GM21367 (cell line): Measurements from ENCODE around the gene FCRL6.

ENCODE experiments used
- ATAC-seq: cut with Tn5 transposase; IDR thresholded peaks from one replicate; pipeline ENCODE4 v1.9.1; 2021; ENCODE audit not compliant: unreplicated experiment

Gene FCRL6

DNA sequence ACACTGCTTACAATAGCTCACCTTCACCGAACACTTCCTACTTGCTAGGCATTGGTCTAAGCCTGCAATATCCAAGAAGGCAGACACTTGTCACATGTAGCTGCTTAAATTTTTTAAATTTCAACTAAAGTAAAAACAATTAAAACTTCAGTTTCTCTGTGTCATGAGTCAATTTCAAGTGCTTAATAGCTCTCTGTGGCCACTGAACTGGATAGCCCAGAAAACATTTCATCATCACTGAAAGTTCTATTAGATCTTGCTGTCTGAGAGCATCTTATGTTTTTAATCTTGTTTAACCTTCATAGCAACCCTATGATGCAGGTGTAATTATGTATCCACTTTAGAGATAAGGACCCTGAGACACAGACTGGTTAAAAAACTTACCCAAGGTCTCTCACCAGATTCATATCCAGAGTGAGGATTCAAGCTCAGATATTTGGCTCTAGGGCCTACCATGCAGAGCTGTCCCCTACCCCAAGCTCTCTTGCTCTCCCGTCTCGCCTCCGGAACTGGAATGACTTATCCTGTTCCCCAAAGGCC, 2.6 kb upstream of the FCRL6 start:
- no peak for ATAC-seq

DNA sequence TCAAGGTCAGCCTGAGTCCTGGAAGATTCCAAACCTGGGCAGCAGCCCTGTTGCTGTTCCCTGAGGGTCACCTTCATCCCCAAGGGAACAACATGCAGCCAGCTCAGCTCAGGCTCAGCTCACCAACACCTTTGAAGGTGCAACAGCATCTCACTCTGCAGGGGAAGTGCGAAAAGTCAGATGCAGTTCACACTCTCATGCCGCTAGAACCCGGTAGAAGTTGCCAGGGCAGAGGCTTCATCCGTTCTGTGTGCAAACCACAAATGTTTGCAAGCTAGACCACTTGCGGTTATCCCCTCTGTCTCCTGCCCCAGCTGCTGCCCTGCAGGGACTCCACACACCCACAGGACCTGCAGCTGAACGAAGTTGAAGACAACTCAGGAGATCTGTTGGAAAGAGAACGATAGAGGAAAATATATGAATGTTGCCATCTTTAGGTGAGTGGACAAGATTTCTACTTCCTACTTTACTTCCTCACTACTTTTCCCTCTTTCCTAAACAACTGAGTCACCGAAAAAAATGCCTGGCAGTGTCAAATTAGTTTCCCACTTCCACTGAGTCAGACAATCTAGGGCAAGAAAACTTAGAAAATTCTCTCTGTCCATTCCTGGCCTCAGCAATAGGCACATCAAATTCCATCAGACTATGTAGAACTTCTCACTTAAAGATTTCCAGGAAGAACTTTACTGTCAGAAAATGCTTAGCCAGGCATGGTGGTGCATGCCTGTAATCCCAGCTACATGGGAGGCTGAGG, 1.8 kb upstream of the FCRL6 start:
- peak; percentile 59 for ATAC-seq

DNA sequence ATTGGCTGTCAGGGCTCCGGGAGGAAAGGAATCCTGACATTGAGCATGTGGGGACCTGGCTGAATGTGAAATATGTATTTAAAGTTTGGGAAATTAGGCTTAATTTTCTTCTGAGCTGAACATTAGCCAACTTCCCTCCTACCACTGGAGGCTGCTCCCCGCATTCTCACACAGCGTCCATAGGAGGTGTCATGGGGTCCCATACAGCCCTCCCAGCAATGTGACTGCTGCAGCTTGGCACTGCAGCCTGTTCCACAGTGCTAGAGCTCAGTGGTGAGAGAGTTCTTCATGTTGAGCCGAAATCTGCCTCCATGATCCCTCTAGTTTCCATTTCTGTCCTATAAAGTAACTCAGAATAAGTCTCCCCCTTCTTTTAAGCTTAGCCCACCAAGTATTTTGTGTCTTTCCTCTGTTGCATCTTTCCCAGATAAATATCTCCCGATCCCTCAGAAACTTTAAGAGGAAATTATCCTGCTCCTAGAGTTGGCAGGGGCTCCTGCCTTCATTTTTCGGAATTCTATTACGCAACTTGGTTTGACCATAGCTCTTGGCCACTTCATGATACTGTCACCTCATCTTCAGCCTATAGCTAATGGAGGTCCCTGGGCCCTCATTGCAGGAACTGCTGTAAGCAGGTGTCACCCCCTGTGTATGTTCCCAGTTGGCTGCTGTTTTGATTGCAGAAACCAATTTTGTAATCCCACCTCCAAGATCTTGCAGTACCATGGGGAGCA, 2.0 kb downstream of the FCRL6 start:
- no peak for ATAC-seq

DNA sequence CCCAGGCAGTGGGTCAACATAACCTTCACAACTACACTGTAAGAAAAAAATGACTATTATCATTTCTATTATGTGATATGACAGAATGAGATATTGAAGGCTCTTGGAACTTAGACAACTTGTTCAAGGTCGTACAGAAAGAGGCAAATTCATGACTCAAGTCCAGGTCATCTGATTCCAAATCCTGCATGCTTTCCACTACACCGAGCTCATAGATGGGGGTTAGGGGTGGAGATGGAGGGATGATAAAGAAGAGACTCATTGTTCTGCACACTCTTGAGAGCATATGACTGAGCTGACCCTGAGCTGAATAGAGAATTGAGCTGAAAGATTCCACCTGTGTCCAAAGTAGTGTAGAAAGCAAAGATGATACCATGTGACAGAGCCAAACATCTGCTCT, 2.8 kb downstream of the FCRL6 start:
- ATAC-seq, result no peak

DNA sequence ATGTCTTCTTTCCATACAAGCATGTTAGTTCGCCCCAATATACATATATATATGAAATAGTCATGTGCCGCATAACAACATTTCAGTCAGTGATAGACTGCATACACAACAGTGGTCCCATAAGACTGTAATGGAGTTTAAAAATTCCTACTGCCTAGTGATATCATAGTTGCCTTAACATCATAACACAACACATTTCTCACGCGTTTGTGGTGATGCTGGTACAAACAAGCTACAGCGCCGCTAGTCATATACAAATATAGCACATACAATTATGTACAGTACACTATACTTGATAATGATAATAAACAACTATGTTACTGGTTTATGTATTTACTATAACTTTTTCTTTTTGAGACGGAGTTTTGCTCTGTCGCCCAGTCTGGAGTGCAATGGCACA, 13.8 kb downstream of the FCRL6 start:
- no peak for ATAC-seq

DNA sequence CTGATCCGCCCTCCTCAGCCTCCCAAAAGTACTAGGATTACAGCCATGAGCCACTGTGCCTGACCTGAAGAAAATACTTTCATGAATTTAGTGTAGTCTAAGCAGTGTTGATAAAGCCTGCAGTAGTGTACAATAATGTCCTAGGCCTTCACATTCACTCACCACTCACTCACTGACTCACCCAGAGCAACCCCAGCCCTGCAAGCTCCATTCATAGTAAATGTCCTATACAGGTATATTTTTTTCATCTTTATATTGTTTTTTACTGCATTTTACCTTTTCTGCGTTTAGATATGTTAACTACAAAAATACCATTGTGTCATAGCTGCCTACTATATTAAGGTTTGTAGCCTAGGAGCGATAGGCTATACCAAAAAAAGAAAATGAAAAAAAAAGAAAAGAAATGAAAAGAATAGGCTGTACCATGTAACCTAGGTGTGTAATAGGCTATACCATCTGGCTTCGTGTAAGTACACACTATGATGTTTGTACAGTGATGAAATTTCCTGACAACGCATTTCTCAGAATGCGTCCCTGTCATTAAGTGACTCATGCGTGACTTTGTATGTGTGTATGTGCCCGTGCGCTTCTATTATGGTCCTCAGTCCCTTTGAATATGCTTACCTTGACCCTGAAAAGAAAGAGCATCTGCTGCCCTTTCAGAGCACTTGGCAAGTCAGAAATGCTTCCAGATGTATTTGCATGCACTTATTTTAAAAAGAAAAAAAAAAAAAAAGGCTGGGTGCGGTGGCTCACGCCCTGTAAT, 15.3 kb downstream of the FCRL6 start:
- ATAC-seq, result no peak

DNA sequence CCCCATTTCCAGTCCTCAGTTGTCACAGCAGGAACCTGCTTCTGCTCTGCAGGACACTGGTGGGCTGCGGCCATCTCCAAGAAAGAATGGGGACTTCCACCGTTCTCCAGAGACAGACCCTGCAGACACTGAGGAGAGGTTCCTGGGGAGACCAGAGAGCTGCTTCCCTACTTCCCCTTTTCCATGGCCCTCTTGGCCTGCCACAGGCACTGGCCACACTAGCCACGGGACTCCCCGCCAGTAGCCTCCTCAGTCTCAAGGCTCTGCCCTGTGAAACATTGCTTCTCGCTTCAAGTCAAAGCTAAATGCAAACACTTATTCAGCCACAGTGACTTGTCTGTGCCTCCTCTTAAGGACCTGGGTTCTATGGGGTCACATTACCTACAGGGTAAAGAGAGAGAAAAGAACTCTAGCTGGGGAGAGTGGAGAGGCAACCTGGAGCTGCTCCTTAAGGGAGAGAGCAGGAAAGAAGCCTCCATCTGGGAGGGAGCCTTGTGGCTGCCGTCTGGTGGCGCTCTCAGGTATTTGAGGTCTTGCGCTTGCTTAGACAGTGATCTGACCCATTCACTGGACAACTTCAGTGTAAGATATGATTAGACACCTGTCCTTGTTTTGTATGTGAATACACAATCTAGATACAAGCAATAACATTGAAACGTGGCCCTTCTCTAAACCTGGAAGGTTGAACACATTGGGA, 19.2 kb downstream of the FCRL6 start:
- no peak for ATAC-seq

DNA sequence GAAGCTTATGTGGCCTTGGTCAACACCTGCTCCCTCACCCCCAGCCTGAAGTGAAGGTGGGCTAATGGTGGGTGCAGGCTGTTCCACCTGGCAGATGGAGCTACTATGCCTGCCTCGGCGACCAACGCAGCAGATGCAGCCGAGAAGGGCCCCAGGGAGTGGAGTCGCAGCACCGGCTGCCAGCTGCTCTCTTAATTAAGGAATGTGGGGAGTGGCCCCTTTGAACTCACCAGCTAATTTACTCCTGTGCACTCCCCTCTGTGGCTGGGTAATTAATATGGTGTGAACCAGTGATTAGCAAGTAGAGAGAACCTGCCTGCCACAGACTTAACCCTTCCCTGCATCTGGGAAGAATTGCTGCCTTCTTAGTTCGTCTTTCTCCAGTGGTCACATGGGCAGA, 21.2 kb downstream of the FCRL6 start:
- no peak for ATAC-seq

DNA sequence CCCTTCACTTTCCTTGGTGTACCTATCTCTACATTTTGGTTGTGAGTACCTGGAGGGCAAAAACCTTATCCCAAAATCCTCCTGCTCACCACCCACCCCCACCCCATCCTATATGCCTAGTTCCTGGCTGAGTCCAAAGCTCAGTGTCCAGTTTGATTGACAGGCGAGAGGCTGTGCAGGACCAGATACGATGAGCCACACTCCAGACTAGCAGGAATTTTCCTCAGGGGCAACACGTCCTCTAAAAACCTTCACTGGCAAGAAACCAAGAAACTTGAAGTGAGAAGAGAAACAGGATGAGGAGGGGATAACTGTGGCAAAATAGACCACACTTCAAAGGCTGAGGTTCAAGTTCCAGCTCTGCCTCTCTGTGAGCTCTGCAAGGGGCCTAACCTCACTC, 23.4 kb downstream of the FCRL6 start:
- no peak for ATAC-seq

DNA sequence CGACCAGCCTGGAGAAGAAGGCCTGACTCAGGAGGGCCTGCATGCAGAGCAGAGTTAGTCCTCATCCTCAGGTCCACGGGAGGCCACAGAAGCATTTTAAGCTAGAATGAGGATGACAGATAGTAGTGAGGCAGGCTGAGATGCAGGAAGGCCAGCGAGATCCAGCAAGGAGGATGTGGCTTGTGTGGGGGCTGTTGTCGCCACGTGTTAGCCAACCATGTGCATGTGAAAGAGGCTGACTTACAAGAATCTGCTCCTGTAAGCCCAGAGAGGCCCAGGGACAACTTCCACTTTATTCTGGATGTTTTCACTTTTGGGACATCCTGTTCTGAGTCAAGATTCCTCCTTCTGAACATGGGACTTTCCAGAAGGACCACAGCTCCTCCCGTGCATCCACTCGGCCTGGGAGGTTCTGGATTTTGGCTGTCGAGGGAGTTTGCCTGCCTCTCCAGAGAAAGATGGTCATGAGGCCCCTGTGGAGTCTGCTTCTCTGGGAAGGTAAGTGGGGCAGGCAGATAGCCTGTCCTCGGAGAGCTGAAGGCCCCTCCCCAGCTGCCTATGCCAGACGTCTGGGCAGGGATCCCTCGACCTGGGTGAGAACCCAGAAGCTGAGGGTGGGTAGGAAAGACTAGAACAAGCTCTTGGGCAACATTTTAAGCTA, 24.4 kb downstream of the FCRL6 start, which contains the start of gene SLAMF8:
TSS of gene SLAMF8 (plus strand) at position 433 of the 661 bp plus-strand sequence. CDS start at position 459, 26 bp downstream.
- ATAC-seq, result no peak

DNA sequence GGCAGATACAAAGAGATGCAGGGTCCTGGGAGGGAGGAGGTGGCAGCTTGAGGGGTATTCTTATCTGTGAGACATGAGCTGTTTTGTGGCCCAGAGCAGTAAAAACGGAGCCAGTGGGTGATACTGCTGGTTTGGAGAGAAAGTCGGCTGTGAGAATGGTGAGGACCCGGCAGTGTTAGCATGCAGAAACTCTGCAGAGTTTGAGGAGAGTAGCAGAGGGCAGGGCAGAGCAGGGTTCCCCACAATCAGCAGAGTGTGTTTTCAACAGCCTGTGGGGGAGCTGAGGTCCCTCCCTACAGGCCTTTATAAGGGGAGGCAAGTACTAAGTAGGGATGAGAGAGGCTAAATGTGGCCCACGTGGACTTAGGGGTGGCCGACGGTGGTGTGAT, 24.9 kb downstream of the FCRL6 start:
- no peak for ATAC-seq

DNA sequence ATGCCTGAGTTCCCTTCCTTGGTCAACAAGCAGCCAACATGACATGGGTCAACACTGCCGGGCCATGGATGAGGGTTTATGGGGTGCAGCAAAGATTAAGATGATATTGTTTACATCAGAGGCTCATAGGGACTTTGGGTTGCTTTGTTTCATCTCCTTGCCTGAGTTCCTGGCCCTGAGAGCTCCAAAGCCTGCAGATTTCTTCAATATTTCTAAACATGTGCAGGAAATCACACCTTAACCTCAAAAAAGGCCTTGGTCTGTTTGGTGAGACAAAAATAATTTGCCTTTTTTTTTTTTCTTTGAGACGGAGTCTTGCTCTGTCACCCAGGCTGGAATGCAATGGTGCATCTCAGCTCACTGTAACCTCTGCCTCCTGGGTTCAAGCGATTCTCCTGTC, 25.4 kb downstream of the FCRL6 start:
- no peak for ATAC-seq

DNA sequence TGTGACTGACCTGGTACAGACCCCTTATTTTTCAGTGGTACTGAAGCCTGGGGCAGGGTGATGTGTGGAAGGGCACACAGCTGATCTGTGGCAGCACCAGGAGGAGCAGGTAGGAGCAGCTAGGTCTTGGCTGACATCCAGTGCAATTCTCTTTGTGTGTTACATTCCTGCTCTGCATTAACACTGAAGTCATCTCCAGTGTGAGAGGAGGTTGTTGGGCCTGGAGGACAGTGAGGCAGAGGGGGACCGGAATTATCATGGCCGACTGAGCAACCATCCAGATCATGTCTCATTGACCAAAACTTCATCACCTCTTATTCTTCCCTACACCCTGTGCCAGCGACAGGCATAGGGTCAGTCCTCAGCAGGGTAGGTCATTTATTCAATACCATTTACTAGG, 26.0 kb downstream of the FCRL6 start:
- no peak for ATAC-seq

DNA sequence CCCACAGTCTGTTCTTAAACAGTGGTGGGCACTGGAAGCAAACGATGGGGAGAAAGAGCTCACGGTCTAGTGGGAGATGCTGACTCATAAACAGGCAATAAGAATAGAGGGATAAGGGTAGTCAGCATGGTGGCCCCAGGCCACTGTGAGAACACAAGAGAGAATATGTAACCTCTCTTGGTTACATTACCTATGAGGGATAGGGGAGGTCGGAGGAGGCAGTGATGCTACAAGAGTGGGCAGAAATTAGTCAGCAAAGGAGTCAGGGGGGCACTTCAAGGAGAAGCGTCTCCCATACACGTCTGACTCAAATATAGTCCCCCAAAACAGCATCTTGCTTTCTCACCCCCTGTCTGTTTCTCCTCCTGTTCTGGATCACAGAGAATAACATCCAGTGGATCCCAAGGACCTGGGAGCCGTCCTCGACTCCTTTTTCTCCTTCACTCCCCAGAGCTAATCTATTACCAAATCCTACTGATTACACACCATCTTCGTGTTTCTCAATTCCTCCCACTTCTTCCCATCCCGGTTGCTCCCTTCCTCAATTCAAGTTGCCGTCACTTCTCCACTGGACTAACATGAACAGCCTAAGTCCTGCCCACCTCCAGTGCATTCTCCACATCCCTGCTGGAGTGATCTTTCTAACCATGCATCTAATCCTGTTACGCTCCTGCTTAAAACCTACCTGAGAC, 26.6 kb downstream of the FCRL6 start:
- ATAC-seq, result no peak

DNA sequence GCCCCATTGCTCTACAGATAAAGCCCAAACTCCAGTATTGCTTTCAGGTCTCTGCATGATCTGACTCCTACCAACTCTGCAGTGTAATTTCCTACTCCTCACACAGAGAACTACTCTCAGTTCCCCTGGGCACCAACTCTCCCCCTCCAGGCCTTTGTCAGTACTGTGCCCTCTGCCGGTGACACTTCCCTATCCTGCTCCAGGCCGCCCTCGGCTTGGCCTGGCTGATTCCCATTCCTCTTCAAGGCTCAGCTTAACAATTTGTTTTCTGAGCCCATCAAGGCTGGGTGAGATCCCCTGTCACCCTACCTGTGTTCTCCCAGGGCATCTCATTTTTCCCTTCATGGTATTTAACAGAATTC, 27.1 kb downstream of the FCRL6 start:
- peak; percentile 76 for ATAC-seq

DNA sequence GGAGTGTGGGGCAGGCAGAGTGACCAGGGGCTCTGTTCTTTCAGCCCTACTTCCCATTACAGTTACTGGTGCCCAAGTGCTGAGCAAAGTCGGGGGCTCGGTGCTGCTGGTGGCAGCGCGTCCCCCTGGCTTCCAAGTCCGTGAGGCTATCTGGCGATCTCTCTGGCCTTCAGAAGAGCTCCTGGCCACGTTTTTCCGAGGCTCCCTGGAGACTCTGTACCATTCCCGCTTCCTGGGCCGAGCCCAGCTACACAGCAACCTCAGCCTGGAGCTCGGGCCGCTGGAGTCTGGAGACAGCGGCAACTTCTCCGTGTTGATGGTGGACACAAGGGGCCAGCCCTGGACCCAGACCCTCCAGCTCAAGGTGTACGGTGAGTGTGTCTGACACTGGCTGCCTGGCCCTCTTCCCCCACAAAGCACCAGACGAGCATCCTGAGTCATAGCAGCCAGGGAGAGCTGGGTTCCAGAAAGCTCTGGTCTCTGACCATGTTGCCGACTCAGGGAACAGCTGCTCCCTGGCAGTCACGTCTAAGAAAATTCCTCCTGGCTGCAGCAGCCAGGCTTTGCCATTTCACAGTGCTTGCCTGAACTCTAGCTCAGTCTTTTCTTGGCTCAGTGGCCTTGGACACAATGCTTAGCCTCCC, 27.8 kb downstream of the FCRL6 start:
- no peak for ATAC-seq

DNA sequence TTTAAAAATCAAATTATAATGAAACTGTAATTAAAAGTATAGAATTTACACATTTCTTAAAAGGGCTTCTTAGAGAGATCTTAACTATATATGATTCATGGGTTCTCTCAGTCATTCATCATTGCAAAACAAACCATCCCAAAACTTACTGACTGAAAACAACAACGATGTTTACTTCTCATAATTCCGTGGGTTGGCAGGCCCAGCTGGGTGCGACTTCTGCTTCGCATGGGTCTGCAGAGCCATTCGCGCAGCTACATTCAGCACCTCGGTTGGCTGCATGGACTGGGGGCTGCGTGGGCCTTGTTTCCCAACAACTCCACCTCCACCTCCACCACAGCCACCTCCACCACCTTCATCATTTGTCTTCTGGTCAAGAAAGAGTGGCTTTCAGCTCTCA, 28.6 kb downstream of the FCRL6 start:
- ATAC-seq, result no peak

DNA sequence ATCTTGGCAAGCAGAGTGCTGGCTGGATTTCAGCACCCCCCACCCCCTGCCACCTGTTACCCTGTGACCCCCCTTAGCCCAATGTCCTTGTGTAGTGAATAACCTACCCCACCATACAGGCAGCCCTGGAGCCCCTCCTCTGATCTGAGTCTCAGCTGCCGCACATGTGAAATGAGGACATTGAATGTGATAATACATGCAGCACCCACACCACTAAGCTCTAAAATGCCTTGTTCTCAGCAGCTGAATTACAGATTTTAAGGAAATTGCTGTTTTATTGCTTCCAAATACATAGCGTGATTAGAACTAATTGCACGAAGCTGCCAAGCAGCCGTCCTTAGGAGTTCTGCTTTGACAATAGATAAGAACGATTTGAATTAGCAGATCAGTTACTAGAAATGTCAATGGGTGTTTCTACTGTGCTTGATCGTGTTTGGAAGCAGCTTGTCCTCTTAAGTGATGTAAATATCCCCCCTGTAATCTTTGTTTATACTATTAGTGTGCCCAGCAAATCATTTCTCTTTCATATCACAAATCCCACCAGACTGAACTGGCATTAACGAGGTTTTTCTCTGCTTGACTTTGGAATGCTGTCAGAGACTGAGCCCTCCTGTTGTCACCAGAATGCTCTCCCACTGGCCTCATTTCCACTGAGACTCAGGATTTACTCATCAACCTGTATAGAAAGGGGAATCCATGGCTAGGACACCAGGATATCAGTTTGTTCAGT, 29.4 kb downstream of the FCRL6 start:
- no peak for ATAC-seq

DNA sequence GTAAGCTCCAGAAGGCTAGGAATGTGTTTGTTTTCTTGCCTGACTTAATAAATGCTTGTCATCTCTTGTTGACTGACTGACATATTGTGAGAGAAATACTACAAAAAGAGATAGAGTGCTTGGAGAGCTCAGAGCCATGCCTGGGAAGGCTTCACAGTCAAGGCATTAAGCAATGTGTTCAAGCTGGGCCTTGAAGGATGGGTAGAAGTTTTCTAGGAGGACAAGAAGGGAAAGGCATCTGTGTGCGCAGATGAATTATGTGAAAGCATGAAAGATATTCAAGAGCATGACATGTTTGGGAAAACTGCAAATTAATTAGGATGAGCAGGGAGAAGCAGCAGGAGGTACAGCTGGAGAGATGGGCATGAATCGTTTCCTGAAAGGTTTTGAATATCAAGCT, 30.1 kb downstream of the FCRL6 start:
- ATAC-seq, result no peak
